Measurements from ENCODE around the gene CDKAL1.

CDKAL1 gene

DNA sequence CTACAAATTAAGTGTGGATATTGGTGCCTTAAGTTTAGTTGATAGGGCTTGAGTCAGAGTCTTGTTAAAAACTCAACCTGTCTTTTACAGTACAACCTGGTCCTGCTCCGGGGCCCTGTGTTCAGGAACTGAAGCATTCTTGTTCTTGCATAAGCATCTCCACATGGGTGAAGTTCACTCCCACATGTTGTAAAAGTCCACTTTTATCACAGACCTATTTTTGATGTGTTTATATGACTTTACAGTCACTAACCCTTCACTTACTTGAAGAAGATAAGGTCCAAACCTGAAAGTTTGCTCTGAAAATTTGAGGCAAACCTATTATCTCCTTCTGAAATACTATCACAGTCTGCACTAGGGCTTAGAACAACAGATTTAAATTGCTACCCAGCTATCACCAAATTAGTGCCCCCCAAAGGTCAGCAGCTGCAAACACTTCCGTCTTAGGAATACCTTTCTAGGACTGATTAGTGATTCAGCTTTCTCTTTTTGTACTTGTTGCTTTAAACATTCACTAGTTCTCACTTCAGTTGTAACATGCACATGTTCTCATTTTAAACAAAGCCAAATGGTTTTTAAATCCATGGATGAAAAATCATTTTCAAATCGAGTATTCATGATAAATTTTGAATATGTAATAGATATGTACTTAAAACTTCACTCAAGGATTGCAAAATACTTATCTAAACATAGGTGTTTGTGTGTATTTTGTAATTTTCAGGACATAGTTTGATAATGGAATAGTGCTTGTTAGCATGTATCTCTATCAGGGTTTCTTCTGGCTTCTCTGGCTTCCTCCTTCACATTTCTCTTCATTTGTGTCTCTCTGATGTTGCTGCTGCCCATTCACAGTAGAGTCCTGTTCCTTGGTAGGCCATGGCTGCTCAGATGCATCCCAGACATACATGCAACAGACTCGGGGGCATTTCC lies 589.5 kb downstream of the CDKAL1 start:
- no peak for DNase-seq (ENCODE audit: low read depth in 1 of 2, low spot score in 1 of 2)

GRCh38 chr6:21128601-21129000 lies 594.3 kb downstream of the CDKAL1 start:
- no peak for DNase-seq (ENCODE audit: low read depth in 1 of 2, low spot score in 1 of 2)

DNA sequence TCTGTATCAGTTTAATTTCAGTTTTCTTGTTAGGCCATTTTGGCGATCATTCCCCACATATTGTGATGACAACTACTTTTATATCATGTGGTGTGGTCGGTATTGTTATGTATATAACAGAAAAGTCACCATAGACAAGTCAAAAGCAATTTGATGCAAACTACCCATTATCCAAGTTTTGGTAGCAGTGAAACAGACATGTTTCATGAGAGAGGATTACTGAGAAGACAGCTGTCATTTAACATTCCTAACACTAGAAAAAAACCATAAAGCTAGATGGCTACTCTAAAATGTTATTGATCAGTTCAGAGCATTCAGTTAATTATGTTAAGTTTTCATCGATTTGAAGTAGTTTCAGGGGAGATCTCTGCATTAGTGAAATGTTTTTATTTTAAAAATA lies 597.1 kb downstream of the CDKAL1 start:
- DNase-seq (ENCODE audit: low read depth in 1 of 2, low spot score in 1 of 2): no peak

DNA sequence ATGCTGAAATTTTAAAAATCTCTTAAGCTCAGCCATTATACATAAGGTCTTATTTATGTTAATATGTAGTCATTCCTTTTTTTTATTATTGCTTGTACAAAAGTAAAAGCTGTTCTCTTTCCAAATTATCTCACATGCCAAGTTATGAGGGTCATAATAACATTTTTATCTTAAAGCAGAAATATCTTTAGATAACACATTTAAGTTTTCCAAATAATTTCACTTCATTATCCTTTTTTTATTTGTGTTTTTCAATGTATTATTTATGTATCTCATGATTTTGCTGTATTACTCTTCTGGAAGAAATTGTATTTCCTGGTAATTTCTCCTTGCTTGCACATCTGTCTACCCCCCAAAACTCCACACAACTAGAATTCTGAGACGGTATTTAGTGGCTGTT lies 598.2 kb downstream of the CDKAL1 start:
- no peak for DNase-seq (ENCODE audit: low read depth in 1 of 2, low spot score in 1 of 2)

DNA sequence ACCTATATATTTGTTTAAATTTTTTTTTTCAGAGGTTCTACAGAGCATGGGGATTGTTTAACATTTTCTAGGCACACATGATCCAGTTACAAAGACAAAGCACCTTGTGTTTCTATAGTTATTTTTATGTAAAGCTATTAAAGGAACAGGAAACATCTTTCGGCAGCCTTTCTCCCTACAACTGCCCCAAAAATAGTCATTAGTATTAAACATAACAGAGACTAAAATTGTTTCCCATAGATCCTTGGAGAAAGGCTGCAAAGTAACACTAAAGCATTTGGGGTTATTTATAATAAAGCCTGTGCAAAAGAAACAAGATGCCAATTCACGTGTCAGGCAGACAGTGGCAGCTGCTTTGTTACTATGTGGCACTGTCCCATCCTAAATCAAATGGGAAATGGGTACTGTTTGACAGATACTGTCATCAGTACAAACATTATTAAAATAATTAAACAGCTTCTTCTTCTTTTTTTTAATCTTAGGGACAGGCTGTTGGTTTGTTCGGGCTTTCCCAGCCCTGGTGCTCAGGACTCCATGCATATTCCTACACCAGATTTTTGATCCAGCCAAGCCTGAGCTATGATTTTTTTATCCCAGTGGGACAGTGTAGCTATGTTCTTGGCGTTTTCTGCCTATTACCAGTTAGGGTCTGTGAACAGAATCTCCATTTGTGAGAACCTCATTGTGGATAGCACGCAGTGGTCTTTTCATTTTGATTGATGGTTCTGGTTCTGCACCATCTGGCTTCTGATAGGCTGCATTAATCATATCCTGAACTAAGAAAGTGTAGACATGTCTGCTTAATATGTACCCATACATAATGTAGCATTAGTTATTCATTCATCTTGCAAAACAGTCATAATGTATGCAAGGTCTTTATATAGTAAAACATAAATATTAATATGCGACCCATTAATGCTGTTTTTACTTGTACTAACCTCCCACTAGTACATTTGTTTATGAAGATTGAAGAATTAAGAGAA lies 598.9 kb downstream of the CDKAL1 start:
- DNase-seq (ENCODE audit: low read depth in 1 of 2, low spot score in 1 of 2): no peak

- no peak for DNase-seq (ENCODE audit: low read depth in 1 of 2, low spot score in 1 of 2)
Measured at GRCh38 chr6:21133901-21134300, 599.6 kb downstream of the CDKAL1 start.

GRCh38 chr6:21134356-21134755 lies 600.1 kb downstream of the CDKAL1 start:
- DNase-seq (ENCODE audit: low read depth in 1 of 2, low spot score in 1 of 2): no peak

GRCh38 chr6:21135484-21136013 lies 601.3 kb downstream of the CDKAL1 start:
- DNase-seq (ENCODE audit: low read depth in 1 of 2, low spot score in 1 of 2): no peak

DNA sequence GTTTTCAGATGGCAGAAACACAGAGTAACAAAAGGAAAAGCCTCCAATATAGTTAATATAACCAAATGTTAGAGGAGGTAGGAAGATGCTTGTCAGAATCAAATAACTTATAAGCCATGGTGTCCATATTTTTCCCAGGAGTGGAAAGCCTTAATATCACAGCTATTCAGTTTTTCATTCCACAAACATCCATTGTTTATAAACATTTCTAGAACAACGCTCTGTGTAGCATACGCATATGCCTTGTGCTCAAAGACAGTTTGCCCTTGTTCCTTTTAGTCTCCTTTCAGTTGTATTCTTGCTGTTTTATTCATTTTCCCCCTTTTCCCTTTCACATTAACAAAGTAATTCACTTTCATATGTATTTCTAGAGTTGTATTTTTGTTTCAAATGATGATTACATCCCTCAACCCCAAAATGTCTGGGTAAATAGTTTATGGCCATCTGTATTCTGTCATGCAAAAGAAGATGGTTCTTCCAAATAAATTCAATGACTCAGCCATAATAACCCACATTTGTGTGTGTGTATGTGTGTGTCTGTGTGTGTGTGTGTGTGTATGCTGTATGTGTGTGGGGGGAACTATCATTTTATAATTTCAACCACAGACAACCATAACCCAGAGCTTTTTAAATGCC lies 603.6 kb downstream of the CDKAL1 start:
- DNase-seq (ENCODE audit: low read depth in 1 of 2, low spot score in 1 of 2): no peak

GRCh38 chr6:21138336-21139069 lies 604.2 kb downstream of the CDKAL1 start:
- DNase-seq (ENCODE audit: low read depth in 1 of 2, low spot score in 1 of 2): no peak

- DNase-seq (ENCODE audit: low read depth in 1 of 2, low spot score in 1 of 2): no peak
Measured at GRCh38 chr6:21140966-21141365, 606.7 kb downstream of the CDKAL1 start.

GRCh38 chr6:21141616-21142303 lies 607.5 kb downstream of the CDKAL1 start:
- no peak for DNase-seq (ENCODE audit: low read depth in 1 of 2, low spot score in 1 of 2)

DNA sequence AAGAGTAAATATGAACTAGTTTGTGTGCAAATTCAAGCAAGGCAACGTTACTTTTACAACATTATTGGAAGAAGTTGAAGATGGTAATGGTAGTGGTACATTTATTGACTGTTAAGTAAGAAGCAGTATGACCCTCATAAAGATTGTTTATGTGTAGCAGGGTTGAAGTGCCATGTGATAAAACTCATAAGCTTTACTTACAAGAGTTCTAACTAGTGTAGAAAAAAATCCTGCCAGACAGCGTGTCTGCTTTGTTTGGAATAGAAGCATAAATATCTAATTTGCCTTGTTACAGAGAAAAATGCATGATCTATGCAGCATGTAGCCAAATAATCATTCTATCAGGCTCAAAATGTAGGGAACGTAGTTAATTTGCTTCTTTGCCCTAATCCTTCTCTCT lies 608.5 kb downstream of the CDKAL1 start:
- DNase-seq (ENCODE audit: low read depth in 1 of 2, low spot score in 1 of 2): no peak

GRCh38 chr6:21143645-21144044 lies 609.4 kb downstream of the CDKAL1 start:
- no peak for DNase-seq (ENCODE audit: low read depth in 1 of 2, low spot score in 1 of 2)

- DNase-seq (ENCODE audit: low read depth in 1 of 2, low spot score in 1 of 2): no peak
Measured at GRCh38 chr6:21144928-21145327, 610.7 kb downstream of the CDKAL1 start.

DNA sequence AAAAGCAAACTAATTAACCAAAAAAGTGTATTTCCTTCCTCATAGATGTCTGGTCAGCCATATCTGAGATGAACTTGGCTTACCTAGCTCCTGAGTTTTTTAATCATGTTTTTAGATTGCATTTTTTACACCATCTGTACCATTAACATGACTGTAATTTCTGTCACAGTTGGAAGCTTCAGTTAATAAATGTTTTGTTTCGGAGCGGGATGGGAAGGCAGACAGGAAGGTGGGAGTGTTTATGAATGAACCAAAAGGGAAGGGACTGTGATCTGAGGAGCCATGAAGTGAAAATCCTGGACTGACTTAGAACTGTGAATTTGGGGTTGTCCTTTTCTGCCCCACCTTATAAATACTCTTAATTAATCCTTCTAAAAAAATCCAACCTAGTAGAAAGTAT lies 613.7 kb downstream of the CDKAL1 start:
- DNase-seq (ENCODE audit: low read depth in 1 of 2, low spot score in 1 of 2): no peak

DNA sequence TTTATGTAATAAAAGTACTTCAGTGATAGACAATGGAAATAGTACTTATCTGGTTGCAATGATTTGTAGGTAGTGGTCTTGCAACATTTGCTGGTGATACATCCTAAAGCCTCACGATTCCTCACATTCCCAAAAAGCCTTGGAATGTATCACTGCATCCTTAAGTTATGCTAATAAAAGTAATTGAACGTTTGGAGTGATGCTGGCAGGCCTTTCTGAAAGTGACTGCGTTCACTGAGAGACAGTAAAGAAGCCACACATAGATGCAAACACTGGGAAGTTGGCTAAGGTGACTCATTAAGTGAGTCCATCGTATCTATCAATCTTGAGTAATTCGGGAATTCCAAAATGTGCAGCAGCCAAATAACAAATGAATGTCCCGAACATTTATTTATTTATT lies 615.2 kb downstream of the CDKAL1 start:
- DNase-seq (ENCODE audit: low read depth in 1 of 2, low spot score in 1 of 2): no peak

GRCh38 chr6:21150667-21151066 lies 616.4 kb downstream of the CDKAL1 start:
- no peak for DNase-seq (ENCODE audit: low read depth in 1 of 2, low spot score in 1 of 2)

DNA sequence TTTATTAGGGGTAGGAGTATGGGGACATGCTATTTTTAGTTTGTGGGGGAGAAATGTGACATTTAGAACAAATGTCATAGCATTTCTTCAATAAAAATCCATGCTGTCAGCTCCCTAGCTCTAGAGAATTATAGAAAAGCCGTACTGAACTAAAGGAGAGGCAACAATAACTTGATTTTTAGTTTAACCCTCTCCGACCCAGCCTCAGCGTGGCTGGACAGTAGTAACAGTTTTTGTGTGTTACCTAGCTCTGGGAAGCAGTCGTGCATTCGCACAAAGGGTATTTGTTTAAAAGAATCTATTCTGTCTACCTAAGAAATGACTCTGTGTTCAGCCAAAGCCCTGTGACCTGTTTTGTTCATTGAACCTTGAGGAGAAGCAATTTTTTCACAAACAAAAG lies 616.9 kb downstream of the CDKAL1 start:
- no peak for DNase-seq (ENCODE audit: low read depth in 1 of 2, low spot score in 1 of 2)

GRCh38 chr6:21151530-21151929 lies 617.3 kb downstream of the CDKAL1 start:
- DNase-seq (ENCODE audit: low read depth in 1 of 2, low spot score in 1 of 2): no peak

Measured in activated T-helper 1 cell treated with anti-CD3 and anti-CD28 coated beads, Interleukin-2, amount 50 U/mL, for 16 hours (primary cell).